CD4-positive, alpha-beta T cell (primary cell): Measurements from ENCODE around the gene TCF19. TPM values are rescaled to one million over a fixed set of nuclear protein-coding genes. Genes with fewer than 3 reads are reported as not detected.

Experiments
- ATAC-seq: fragments of 200-7000 bp; cut with Tn5 transposase; one replicate; pipeline ENCODE4 v1.10.0; 2022; ENCODE audit warnings: mild to moderate bottlenecking; ENCODE audit not compliant: poor library complexity
- CTCF ChIA-PET: fragments of 350-600 bp; sonication (Branson Sonifier 250); formaldehyde crosslinking; loops from one replicate; lab custom pipeline; 2021; ENCODE audit warnings: antibody characterized with exemption, inconsistent platforms; lab: Charles Lee
- POLR2A ChIA-PET: fragments of 350-600 bp; sonication (Branson Sonifier 250); formaldehyde crosslinking; loops from one replicate; lab custom pipeline; 2021; ENCODE audit warnings: antibody characterized with exemption, inconsistent platforms; lab: Charles Lee
- DNase-seq, 14 experiments: peaks; one replicate each; pipeline ENCODE4 v3.0.0-alpha.2; 2013 to 2020; ENCODE audit warnings: mixed read lengths in 2 of 14
- H3K27ac ChIP-seq, 2 donors: one replicate each; pipeline versions ENCODE4 v1.5.1 to v1.7.0; 2013; ENCODE audit warnings: low read length in 2 of 2, low read depth in 1 of 2, mild to moderate bottlenecking in 1 of 2
- H3K27me3 ChIP-seq, 2 experiments: 1 replicate in 1 of 2; 2 replicates in 1 of 2; pipeline versions ENCODE4 v1.6.1 to v1.7.0; 2013; ENCODE audit warnings: low read length in 2 of 2, control low read depth in 1 of 2, mild to moderate bottlenecking in 1 of 2, moderate library complexity in 1 of 2; ENCODE audit not compliant: insufficient read depth in 2 of 2, control insufficient read depth in 1 of 2
- H3K36me3 ChIP-seq: one replicate; pipeline ENCODE4 v1.6.1; 2013; ENCODE audit warnings: low read length, control low read depth; ENCODE audit not compliant: insufficient read depth
- H3K4me1 ChIP-seq: one replicate; pipeline ENCODE4 v1.6.1; 2013; ENCODE audit warnings: low read length, control low read depth; ENCODE audit not compliant: insufficient read depth
- H3K4me3 ChIP-seq: one replicate; pipeline ENCODE4 v1.5.1; 2013; ENCODE audit warnings: mild to moderate bottlenecking, low read length, moderate library complexity
- H3K9me3 ChIP-seq, 2 experiments: 1 replicate in 1 of 2; 2 replicates in 1 of 2; pipeline versions ENCODE4 v1.6.1 to v1.7.0; 2013; ENCODE audit warnings: low read length in 2 of 2, mild to moderate bottlenecking in 2 of 2, control low read depth in 1 of 2, moderate library complexity in 1 of 2; ENCODE audit not compliant: control insufficient read depth in 1 of 2, insufficient read depth in 1 of 2
- H3K27ac Mint-ChIP-seq: one replicate; pipeline ENCODE4 v1.8.0; 2020; ENCODE audit warnings: mixed read lengths
- H3K27me3 Mint-ChIP-seq: one replicate; pipeline ENCODE4 v1.8.0; 2021; ENCODE audit warnings: mixed read lengths
- H3K36me3 Mint-ChIP-seq: one replicate; pipeline ENCODE4 v1.8.0; 2021; ENCODE audit warnings: low read depth, mixed read lengths
- H3K4me1 Mint-ChIP-seq: one replicate; pipeline ENCODE4 v1.8.0; 2021; ENCODE audit warnings: low read depth, mixed read lengths
- H3K4me3 Mint-ChIP-seq: one replicate; pipeline ENCODE4 v1.8.0; 2020; ENCODE audit warnings: mild to moderate bottlenecking, mixed read lengths
- H3K9me3 Mint-ChIP-seq: one replicate; pipeline ENCODE4 v1.8.0; 2020; ENCODE audit warnings: mixed read lengths
- CTCF ChIP-seq: fragments of 200-600 bp; IDR thresholded peaks from one replicate; pipeline ENCODE4 v1.8.0; 2022; ENCODE audit warnings: antibody characterized with exemption, mild to moderate bottlenecking
- intact Hi-C, 2 experiments: fragments of 100-400 bp; cut with DNase I in 1 of 2; cut with micrococcal nuclease in 1 of 2; formaldehyde crosslinking; loops; one replicate each; pipeline versions ENCODE4 v1.15.1 to v1.9.0; 2023 to 2025; cut with DNase I, micrococcal nuclease
- total RNA-seq, 174 experiments: library from RNA in 2 of 174; stranded (reverse) in 2 of 174; gene quantifications; one replicate each; pipeline ENCODE4 v1.2.3 and lab custom pipeline; 2021 to 2026

Gene TCF19
- total RNA-seq, 2 experiments from 2014 or later: 3.3 to 4.1 TPM

- POLR2A ChIA-PET: interaction anchor here (1.3 to 1.4 kb wide), 2 partner anchors 41 to 197 kb away, joined by 3 read pairs; no protein-coding TSS in a partner anchor
Observed at GRCh38 chr6:31156641-31157040, 1.7 kb upstream of the TCF19 start.

DNA sequence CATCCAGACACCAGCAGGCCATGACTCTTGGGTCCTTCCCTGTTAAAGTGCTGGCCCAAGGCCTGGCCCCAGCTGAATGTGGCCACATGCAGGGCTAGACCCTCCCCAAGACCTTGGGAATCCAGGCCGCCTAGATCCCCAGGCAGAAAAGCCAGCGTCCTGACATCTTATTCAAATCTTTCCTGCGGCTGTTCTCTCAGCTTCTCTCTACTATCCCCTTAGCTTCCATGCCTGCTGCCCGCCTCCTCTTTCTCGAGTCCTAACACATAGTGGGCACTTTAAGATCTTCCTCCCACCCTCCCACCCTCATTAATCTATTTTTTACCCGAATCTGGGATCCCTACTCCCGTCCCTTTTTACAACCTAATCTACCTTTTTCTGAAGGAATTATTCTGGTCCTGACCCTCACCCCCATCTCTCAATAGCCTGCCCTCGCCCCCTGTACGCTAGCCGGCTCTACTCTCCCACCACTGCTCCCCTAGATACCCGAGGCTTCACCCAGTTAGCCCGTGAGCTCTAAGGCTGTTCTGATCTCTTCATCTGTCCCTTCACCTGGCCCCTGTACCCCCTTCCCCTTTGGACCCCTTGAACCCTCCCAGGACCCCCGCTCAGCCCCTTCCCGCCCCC lies 763 bp upstream of the TCF19 start, which contains the start of gene CCHCR1:
Gene CCHCR1 (minus strand): TSS at position 290 of the 627 bp plus-strand sequence. CDS start 202 bp downstream, at position 88.
- CTCF ChIA-PET: interaction anchor here (1.1 to 1.3 kb wide), 2 partner anchors 210 to 613 kb away, joined by 3 to 4 read pairs; no protein-coding TSS in a partner anchor
- TF ChIP-seq CTCF: no peak

More at GRCh38 chr6:31156641-31157040, 1.7 kb upstream of the TCF19 start:
- CTCF ChIA-PET: no interaction called here
- H3K27ac Mint-ChIP-seq: no peak overlapping the region
- intact Hi-C loops: loop anchor here (5.0 to 10.0 kb wide), 2 partner anchors 41 to 818 kb away; partner anchors contain the start of gene DXO (in 1 of the 2)
- no peak for DNase-seq
- H3K9me3 Mint-ChIP-seq: no peaks in the 10 kb centered on the region
- no peaks in the 10 kb centered on the region for H3K27me3 Mint-ChIP-seq
- no peaks in the 10 kb centered on the region for H3K9me3 ChIP-seq
- H3K4me1 Mint-ChIP-seq: peaks cover 33% of the 10 kb centered on the region
- H3K4me3 Mint-ChIP-seq: peak overlapping the region; percentile 97
- peaks cover 21% of the 10 kb centered on the region for H3K36me3 Mint-ChIP-seq
- H3K27ac ChIP-seq: no peak overlapping the region
- no peak for TF ChIP-seq CTCF
- peaks cover 26% of the 10 kb centered on the region for H3K4me1 ChIP-seq
- no peak for ATAC-seq
- H3K27me3 ChIP-seq: no peaks in the 10 kb centered on the region
- no peak overlapping the region for H3K4me3 ChIP-seq
- H3K36me3 ChIP-seq: peaks cover 4% of the 10 kb centered on the region

GRCh38 chr6:31158863-31159855 lies 770 bp downstream of the TCF19 start:
- Histone ChIP-seq H3K36me3 (peaks cover 7% of the 10 kb centered on the region), H3K4me1 (peaks cover 26% of the 10 kb centered on the region), H3K27me3 (no peaks in the 10 kb centered on the region), H3K27ac (peak overlapping the region; percentile 15 to 25), H3K9me3 (no peaks in the 10 kb centered on the region), H3K4me3 (peak overlapping the region; percentile 96)
- TF ChIP-seq CTCF: no peak
- intact Hi-C loops: loop anchor here (5.0 to 10.0 kb wide), 2 partner anchors 38 to 816 kb away; partner anchors contain the start of gene DXO (in 1 of the 2)
- H3K4me3 Mint-ChIP-seq: peak overlapping the region; percentile 97
- peaks cover 33% of the 10 kb centered on the region for H3K4me1 Mint-ChIP-seq
- no peaks in the 10 kb centered on the region for H3K9me3 Mint-ChIP-seq
- ATAC-seq (no peak), DNase-seq (peak in 4 of 14 experiments; percentile 26 to 53 (median 38))
- peaks cover 17% of the 10 kb centered on the region for H3K36me3 Mint-ChIP-seq
- H3K27ac Mint-ChIP-seq: peak overlapping the region; percentile 77
- POLR2A ChIA-PET: interaction anchor here (0.6 to 2.2 kb wide), 14 partner anchors 16 to 588 kb away, joined by 3 to 16 read pairs (median 3); partner anchors contain the start of genes ABCF1 and HLA-C
- CTCF ChIA-PET: interaction anchor here (0.6 to 1.3 kb wide), 5 partner anchors 18 to 615 kb away, joined by 3 to 4 read pairs (median 4); no protein-coding TSS in a partner anchor
- no peaks in the 10 kb centered on the region for H3K27me3 Mint-ChIP-seq

More for the DNA sequence above, 763 bp upstream of the TCF19 start, which contains the start of gene CCHCR1:
- H3K27ac Mint-ChIP-seq: peak within 1 kb of the TSS; percentile 77
- intact Hi-C loops: loop anchor here (5.0 to 10.0 kb wide), 2 partner anchors 40 to 817 kb away; partner anchors contain the start of gene DXO (in 1 of the 2)
- H3K9me3 Mint-ChIP-seq: no peaks in the 10 kb centered on the region
- peaks cover 24% of the 10 kb centered on the region for H3K36me3 Mint-ChIP-seq
- no peaks in the 10 kb centered on the region for H3K27me3 ChIP-seq
- no peaks in the 10 kb centered on the region for H3K27me3 Mint-ChIP-seq
- no peak for DNase-seq
- POLR2A ChIA-PET: interaction anchor here (1.1 to 2.2 kb wide), 9 partner anchors 12 to 586 kb away, joined by 3 to 16 read pairs (median 6); partner anchors contain the start of genes ABCF1 and HLA-C
- ATAC-seq: no peak
- peaks cover 26% of the 10 kb centered on the region for H3K4me1 ChIP-seq
- H3K9me3 ChIP-seq: no peaks in the 10 kb centered on the region
- H3K4me1 Mint-ChIP-seq: peaks cover 33% of the 10 kb centered on the region
- H3K36me3 ChIP-seq: peaks cover 7% of the 10 kb centered on the region
- H3K4me3 ChIP-seq: peak within 1 kb of the TSS; percentile 96
- peak within 1 kb of the TSS; percentile 97 for H3K4me3 Mint-ChIP-seq
- H3K27ac ChIP-seq: peak within 1 kb of the TSS; percentile 38 to 40
